HepG2 (cell line): Measurements from ENCODE around the gene PHYH. TPM values are rescaled to one million over a fixed set of nuclear protein-coding genes. Genes with fewer than 3 reads are reported as not detected.

Experiments used
- ATF4 ChIP-seq, 2 experiments: fragments of 450-650 bp in 1 of 2; sonication (generic) in 1 of 2; formaldehyde crosslinking; IDR thresholded peaks; 2 replicates each; pipeline versions ENCODE4 v1.5.0 to v1.8.0; 2020 to 2022; ENCODE audit warnings: mild to moderate bottlenecking in 1 of 2, missing genetic modification reagents in 1 of 2
- CHD4 ChIP-seq: fragments of 200-600 bp; sonication (generic); IDR thresholded peaks from 2 replicates; pipeline ENCODE4 v1.7.0; 2017; ENCODE audit warnings: mild to moderate bottlenecking, low read length, borderline replicate concordance
- CSRNP2 ChIP-seq: sonication (generic); formaldehyde crosslinking; conservative IDR thresholded peaks from 2 replicates; pipeline ENCODE4 v1.8.0; 2022; ENCODE audit warnings: low read depth, missing genetic modification reagents
- IKZF4 ChIP-seq: sonication (generic); formaldehyde crosslinking; IDR thresholded peaks from 2 replicates; pipeline ENCODE4 v1.5.1; 2020; ENCODE audit warnings: borderline replicate concordance, mild to moderate bottlenecking, low read depth, missing genetic modification reagents; ENCODE audit errors: not compliant biosample characterization
- IRX3 ChIP-seq: sonication (generic); formaldehyde crosslinking; IDR thresholded peaks from 2 replicates; pipeline ENCODE4 v1.8.1; 2023; ENCODE audit warnings: mild to moderate bottlenecking, low read depth, missing genetic modification reagents, borderline replicate concordance
- KLF16 ChIP-seq, 2 experiments: sonication (generic) in 1 of 2; formaldehyde crosslinking in 1 of 2; IDR thresholded peaks; 2 replicates each; pipeline versions ENCODE4 v1.6.1 to v1.8.0; 2016 to 2023; ENCODE audit warnings: missing genetic modification reagents in 2 of 2, missing compliant biosample characterization in 1 of 2
- MATR3 ChIP-seq: sonication (generic); formaldehyde crosslinking; IDR thresholded peaks from 2 replicates; pipeline ENCODE4 v1.4.0; 2020; ENCODE audit warnings: missing genetic modification reagents
- RBAK ChIP-seq: sonication (generic); formaldehyde crosslinking; IDR thresholded peaks from 2 replicates; pipeline ENCODE4 v1.5.1; 2020; ENCODE audit warnings: mild to moderate bottlenecking, missing genetic modification reagents
- ZNF546 ChIP-seq: sonication (generic); formaldehyde crosslinking; conservative IDR thresholded peaks from 2 replicates; pipeline ENCODE4 v1.8.1; 2023; ENCODE audit warnings: mild to moderate bottlenecking, missing genetic modification reagents
- ZNF724P ChIP-seq: sonication (generic); formaldehyde crosslinking; IDR thresholded peaks from 2 replicates; pipeline ENCODE4 v1.8.0; 2022; ENCODE audit warnings: missing genetic modification reagents, borderline replicate concordance
- ZSCAN31 ChIP-seq: sonication (generic); formaldehyde crosslinking; IDR thresholded peaks from 2 replicates; pipeline ENCODE4 v1.5.0; 2020; ENCODE audit warnings: low read depth, mild to moderate bottlenecking, missing genetic modification reagents
- polyA plus RNA-seq, 8 experiments: library from polyadenylated mRNA; depleted of rRNA in 3 of 8; stranded (reverse) in 7 of 8; unstranded in 1 of 8; fragments of >200 nt; fragmentation: Illumina TruSeq in 4 of 8; extraction: Trizol in 4 of 8; gene quantifications; 2 replicates each; pipeline versions ENCODE4 v1.2.1 to v1.2.3, GENCODE V29; 2011 to 2016; ENCODE audit warnings: low read depth in 4 of 8, missing spikeins in 1 of 8, mixed read lengths in 1 of 8; ENCODE audit not compliant: insufficient read depth in 1 of 8
- total RNA-seq, 5 experiments: library from RNA; depleted of rRNA; stranded (reverse); fragments of >200 nt; fragmentation: Illumina TruSeq; extraction: Trizol; gene quantifications; 2 replicates each; pipeline ENCODE4 v1.2.3, GENCODE V29; 2016; ENCODE audit warnings: low read depth in 1 of 5
- TF ChIP-seq, protein P1 (sequence below): conservative IDR thresholded peaks from 2 replicates; pipeline ENCODE4 v1.6.1; 2018; ENCODE audit warnings: missing genetic modification reagents
- TF ChIP-seq, protein P2 (sequence below): sonication (generic); formaldehyde crosslinking; IDR thresholded peaks from 2 replicates; pipeline ENCODE4 v1.5.0; 2020; ENCODE audit warnings: mild to moderate bottlenecking, missing genetic modification reagents
- TF ChIP-seq, protein P3 (sequence below): sonication (generic); formaldehyde crosslinking; IDR thresholded peaks from 2 replicates; pipeline ENCODE4 v1.4.0; 2020; ENCODE audit warnings: mild to moderate bottlenecking, low read depth, missing genetic modification reagents

The PHYH gene
- total and polyA plus RNA-seq, 2 of the 13 experiments (the other 11 are each of a cell fraction or from before 2014, with no cell fraction given), result 27.2 to 34.5 TPM

- TF ChIP-seq, protein P1, sequence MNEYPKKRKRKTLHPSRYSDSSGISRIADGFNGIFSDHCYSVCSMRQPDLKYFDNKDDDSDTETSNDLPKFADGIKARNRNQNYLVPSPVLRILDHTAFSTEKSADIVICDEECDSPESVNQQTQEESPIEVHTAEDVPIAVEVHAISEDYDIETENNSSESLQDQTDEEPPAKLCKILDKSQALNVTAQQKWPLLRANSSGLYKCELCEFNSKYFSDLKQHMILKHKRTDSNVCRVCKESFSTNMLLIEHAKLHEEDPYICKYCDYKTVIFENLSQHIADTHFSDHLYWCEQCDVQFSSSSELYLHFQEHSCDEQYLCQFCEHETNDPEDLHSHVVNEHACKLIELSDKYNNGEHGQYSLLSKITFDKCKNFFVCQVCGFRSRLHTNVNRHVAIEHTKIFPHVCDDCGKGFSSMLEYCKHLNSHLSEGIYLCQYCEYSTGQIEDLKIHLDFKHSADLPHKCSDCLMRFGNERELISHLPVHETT (CRISPR knock-in tag), result no peak
- TF ChIP-seq, protein P2, sequence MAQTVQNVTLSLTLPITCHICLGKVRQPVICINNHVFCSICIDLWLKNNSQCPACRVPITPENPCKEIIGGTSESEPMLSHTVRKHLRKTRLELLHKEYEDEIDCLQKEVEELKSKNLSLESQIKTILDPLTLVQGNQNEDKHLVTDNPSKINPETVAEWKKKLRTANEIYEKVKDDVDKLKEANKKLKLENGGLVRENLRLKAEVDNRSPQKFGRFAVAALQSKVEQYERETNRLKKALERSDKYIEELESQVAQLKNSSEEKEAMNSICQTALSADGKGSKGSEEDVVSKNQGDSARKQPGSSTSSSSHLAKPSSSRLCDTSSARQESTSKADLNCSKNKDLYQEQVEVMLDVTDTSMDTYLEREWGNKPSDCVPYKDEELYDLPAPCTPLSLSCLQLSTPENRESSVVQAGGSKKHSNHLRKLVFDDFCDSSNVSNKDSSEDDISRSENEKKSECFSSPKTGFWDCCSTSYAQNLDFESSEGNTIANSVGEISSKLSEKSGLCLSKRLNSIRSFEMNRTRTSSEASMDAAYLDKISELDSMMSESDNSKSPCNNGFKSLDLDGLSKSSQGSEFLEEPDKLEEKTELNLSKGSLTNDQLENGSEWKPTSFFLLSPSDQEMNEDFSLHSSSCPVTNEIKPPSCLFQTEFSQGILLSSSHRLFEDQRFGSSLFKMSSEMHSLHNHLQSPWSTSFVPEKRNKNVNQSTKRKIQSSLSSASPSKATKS (CRISPR knock-in tag), result no peak
- TF ChIP-seq IKZF4 (no peak), CHD4 (no peak), ZSCAN31 (CRISPR knock-in tag) (no peak), KLF16 (CRISPR knock-in tag; IDR thresholded peaks at IDR 0.05) (0 out of 4 replicates have a peak, but pooled peaks of 1 of the 2 experiments have one; percentile 46), RBAK (CRISPR knock-in tag) (no peak), MATR3 (no peak), ZNF546 (CRISPR knock-in tag) (no peak), ATF4 (CRISPR knock-in tag; IDR thresholded peaks at IDR 0.05) (peak in 1 of 2 experiments; percentile 44; a peak in 1 of 4 replicates), IRX3 (CRISPR knock-in tag) (no peak), CSRNP2 (no peak), ZNF724P (no peak)
- TF ChIP-seq, protein P3, sequence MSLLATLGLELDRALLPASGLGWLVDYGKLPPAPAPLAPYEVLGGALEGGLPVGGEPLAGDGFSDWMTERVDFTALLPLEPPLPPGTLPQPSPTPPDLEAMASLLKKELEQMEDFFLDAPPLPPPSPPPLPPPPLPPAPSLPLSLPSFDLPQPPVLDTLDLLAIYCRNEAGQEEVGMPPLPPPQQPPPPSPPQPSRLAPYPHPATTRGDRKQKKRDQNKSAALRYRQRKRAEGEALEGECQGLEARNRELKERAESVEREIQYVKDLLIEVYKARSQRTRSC (CRISPR knock-in tag), result no peak
Observed at GRCh38 chr10:13291821-13292773, 7.8 kb downstream of the PHYH start (continued).
